Stimulated activated naive CD8-positive, alpha-beta T cell treated with anti-CD3 and anti-CD28 coated beads, Interleukin-15, Interleukin-2, amounts not matched to agents 100 U/mL and 50 U/mL, for 24 hours (primary cell): ENCODE results near the gene ABLIM2.
A peak's percentile ranks its signal among the peaks of the same experiment; 100 is the strongest.
"Not testable (repeated sequence)": the region's sequence is repeated elsewhere in the genome, so short reads cannot be mapped to it uniquely, and the experiment has no call there.

Experiments used
- ATAC-seq: fragments of 150-1000 bp; cut with Tn5 transposase; one replicate; pipeline ENCODE4 v1.10.0; 2021
- DNase-seq: peaks from one replicate; pipeline ENCODE4 v3.0.0; 2021

Gene ABLIM2

GRCh38 chr4:7959078-7959477, 199.5 kb downstream of the ABLIM2 start:
- ATAC-seq (no peak), DNase-seq (no peak)

- no peak for DNase-seq
- no peak for ATAC-seq
These were observed 201.5 kb downstream of the ABLIM2 start for GRCh38 chr4:7956934-7957656.

- ATAC-seq: no peak
- no peak for DNase-seq
These were observed 202.3 kb downstream of the ABLIM2 start for GRCh38 chr4:7956270-7956808.

GRCh38 chr4:7955393-7955792, 203.2 kb downstream of the ABLIM2 start:
- ATAC-seq (no peak), DNase-seq (no peak)

- no peak for ATAC-seq
- DNase-seq: no peak
These were observed 206.0 kb downstream of the ABLIM2 start for GRCh38 chr4:7952615-7953014.

GRCh38 chr4:7950301-7951092, 208.1 kb downstream of the ABLIM2 start:
- ATAC-seq (no peak), DNase-seq (no peak)

GRCh38 chr4:7949759-7950158, 208.9 kb downstream of the ABLIM2 start:
- ATAC-seq (no peak), DNase-seq (no peak)

GRCh38 chr4:7947927-7948326, 210.7 kb downstream of the ABLIM2 start:
- DNase-seq: no peak
- ATAC-seq: peak; percentile 79

GRCh38 chr4:7945709-7946380, 212.8 kb downstream of the ABLIM2 start:
- no peak for DNase-seq
- ATAC-seq: no peak

- no peak for ATAC-seq
- DNase-seq: no peak
These were observed 213.9 kb downstream of the ABLIM2 start for GRCh38 chr4:7944599-7945220.

- DNase-seq, ATAC-seq: not testable (repeated sequence)
These were observed 214.9 kb downstream of the ABLIM2 start for GRCh38 chr4:7943688-7944087.

GRCh38 chr4:7943211-7943610, 215.4 kb downstream of the ABLIM2 start:
- no peak for ATAC-seq

GRCh38 chr4:7941965-7942496, 216.6 kb downstream of the ABLIM2 start:
- ATAC-seq (no peak), DNase-seq (no peak)

More at GRCh38 chr4:7943211-7943610, 215.4 kb downstream of the ABLIM2 start:
- no peak for DNase-seq

- ATAC-seq (no peak), DNase-seq (no peak)
These were observed 217.3 kb downstream of the ABLIM2 start for GRCh38 chr4:7941111-7941964.

GRCh38 chr4:7939377-7940108, 219.1 kb downstream of the ABLIM2 start, which contains the start of gene AFAP1:
Gene AFAP1 (minus strand): TSS chr4:7939861. CDS start chr4:7872078, 67,783 bp downstream.
- ATAC-seq (peak; percentile 93), DNase-seq (peak; percentile 91)

- DNase-seq: no peak
- ATAC-seq: no peak
These were observed 219.8 kb downstream of the ABLIM2 start for GRCh38 chr4:7938609-7939376.

GRCh38 chr4:7938266-7938608, 220.4 kb downstream of the ABLIM2 start:
- peak; percentile 37 for DNase-seq
- ATAC-seq: no peak

- ATAC-seq (no peak), DNase-seq (no peak)
These were observed 221.6 kb downstream of the ABLIM2 start for GRCh38 chr4:7937006-7937405.
